Peyer's patch (tissue), 4 donors: ENCODE measurements around the gene BST2. TPM values are rescaled to one million over a fixed set of nuclear protein-coding genes. Genes with fewer than 3 reads are reported as not detected.

Experiments used
- DNase-seq, 3 donors: peaks; one replicate each; pipeline ENCODE4 v3.0.0-alpha.2; 2017 to 2019
- H3K27ac ChIP-seq, 4 donors: fragments of 200-600 bp; sonication (generic); one replicate each; pipeline ENCODE4 v1.5.1; 2016 to 2019
- H3K27me3 ChIP-seq, 2 donors: fragments of 200-600 bp; sonication (generic); one replicate each; pipeline ENCODE4 v1.5.1; 2019
- H3K36me3 ChIP-seq, 3 donors: fragments of 200-600 bp; sonication (generic); one replicate each; pipeline ENCODE4 v1.5.1; 2016 to 2019
- H3K4me1 ChIP-seq, 4 donors: fragments of 200-600 bp; sonication (generic); one replicate each; pipeline ENCODE4 v1.5.1; 2016 to 2019
- H3K4me3 ChIP-seq, 4 donors: fragments of 200-600 bp; sonication (generic); 1 replicate in 3 of 4; 2 replicates in 1 of 4; pipeline ENCODE4 v1.5.1; 2016 to 2019; ENCODE audit warnings: mild to moderate bottlenecking in 1 of 4
- H3K9me3 ChIP-seq, 4 donors: fragments of 200-600 bp; sonication (generic); one replicate each; pipeline ENCODE4 v1.5.1; 2016 to 2019; ENCODE audit warnings: mild to moderate bottlenecking in 1 of 4
- POLR2A ChIP-seq, 2 donors: fragments of 450-650 bp; IDR thresholded peaks; one replicate each; pipeline ENCODE4 v1.5.1; 2017; ENCODE audit warnings: antibody characterized with exemption in 2 of 2, mild to moderate bottlenecking in 2 of 2, moderate library complexity in 2 of 2
- total RNA-seq, 4 donors: library from RNA; depleted of rRNA; stranded (reverse); fragments of >200 nt; gene quantifications; one replicate each; pipeline ENCODE4 v1.1.0, GENCODE V29; 2016
- TF ChIP-seq, protein P1 (sequence below), 6 experiments: fragments of 450-650 bp in 4 of 6; fragments of 200-600 bp in 2 of 6; sonication (generic) in 1 of 6; IDR thresholded peaks; one replicate each; pipeline ENCODE4 v1.5.1; 2017 to 2019; ENCODE audit warnings: antibody characterized with exemption in 6 of 6, mild to moderate bottlenecking in 3 of 6, moderate library complexity in 1 of 6

Gene BST2
- total RNA-seq, 4 donors from 2014 or later: 9.6 to 101 (median 23.9) TPM

GRCh38 chr19:17406046-17406886 is 836 bp upstream of the BST2 start:
- H3K27ac ChIP-seq: peak overlapping the region; percentile 87 to 93 (median 91)
- H3K36me3 ChIP-seq: no peaks in the 10 kb centered on the region
- H3K27me3 ChIP-seq: no peaks in the 10 kb centered on the region
- TF ChIP-seq POLR2A (IDR thresholded peaks at IDR 0.05): no peak
- TF ChIP-seq, protein P1, sequence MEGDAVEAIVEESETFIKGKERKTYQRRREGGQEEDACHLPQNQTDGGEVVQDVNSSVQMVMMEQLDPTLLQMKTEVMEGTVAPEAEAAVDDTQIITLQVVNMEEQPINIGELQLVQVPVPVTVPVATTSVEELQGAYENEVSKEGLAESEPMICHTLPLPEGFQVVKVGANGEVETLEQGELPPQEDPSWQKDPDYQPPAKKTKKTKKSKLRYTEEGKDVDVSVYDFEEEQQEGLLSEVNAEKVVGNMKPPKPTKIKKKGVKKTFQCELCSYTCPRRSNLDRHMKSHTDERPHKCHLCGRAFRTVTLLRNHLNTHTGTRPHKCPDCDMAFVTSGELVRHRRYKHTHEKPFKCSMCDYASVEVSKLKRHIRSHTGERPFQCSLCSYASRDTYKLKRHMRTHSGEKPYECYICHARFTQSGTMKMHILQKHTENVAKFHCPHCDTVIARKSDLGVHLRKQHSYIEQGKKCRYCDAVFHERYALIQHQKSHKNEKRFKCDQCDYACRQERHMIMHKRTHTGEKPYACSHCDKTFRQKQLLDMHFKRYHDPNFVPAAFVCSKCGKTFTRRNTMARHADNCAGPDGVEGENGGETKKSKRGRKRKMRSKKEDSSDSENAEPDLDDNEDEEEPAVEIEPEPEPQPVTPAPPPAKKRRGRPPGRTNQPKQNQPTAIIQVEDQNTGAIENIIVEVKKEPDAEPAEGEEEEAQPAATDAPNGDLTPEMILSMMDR (IDR thresholded peaks at IDR 0.05): no peak
- H3K4me3 ChIP-seq: peak overlapping the region; percentile 49 to 56 (median 52)
- H3K9me3 ChIP-seq: no peaks in the 10 kb centered on the region
- H3K4me1 ChIP-seq: peaks cover 0 to 38% (median 21%) of the 10 kb centered on the region in 4 donors
- DNase-seq: peak in 2 of 3 donors; percentile 58 to 72

DNA sequence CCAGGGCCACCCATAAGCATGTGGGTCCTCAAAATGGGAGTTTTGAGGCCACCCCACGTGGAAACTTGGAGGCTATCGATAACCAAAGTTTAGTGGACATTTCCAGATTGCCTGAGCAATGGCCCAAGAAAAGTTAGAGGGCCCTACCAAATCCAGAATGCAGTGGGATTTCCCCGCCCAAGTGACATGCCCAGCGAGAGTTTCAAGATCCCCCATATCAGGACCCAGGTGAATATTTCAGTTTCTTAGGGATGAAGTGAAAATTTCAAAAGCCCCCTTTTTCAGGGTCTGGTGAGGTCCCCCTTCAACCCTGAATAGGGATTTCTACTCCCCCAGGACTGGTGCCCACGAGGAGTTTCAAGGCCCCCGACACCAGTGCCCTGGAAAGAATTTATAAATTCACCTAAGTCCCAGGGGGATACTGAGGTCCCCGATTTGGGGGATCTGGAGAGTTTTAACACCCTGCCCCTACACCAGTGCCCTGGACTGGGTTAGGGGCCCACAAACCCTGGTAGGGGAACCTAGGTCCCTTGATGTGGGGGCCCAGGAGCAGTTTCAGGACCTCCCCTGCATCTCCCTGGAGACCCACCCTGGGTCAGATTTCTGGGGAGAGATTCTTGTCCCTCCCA is 695 bp downstream of the BST2 start:
- no peak for DNase-seq
- peak overlapping the region; percentile 49 to 56 (median 52) for H3K4me3 ChIP-seq
- no peaks in the 10 kb centered on the region for H3K36me3 ChIP-seq
- no peaks in the 10 kb centered on the region for H3K27me3 ChIP-seq
- H3K27ac ChIP-seq: peak overlapping the region; percentile 87 to 93 (median 91)
- H3K9me3 ChIP-seq: no peaks in the 10 kb centered on the region
- peaks cover 0 to 38% (median 21%) of the 10 kb centered on the region in 4 donors for H3K4me1 ChIP-seq
- TF ChIP-seq POLR2A (IDR thresholded peaks at IDR 0.05): no peak
- TF ChIP-seq, protein P1 (IDR thresholded peaks at IDR 0.05): no peak

DNA sequence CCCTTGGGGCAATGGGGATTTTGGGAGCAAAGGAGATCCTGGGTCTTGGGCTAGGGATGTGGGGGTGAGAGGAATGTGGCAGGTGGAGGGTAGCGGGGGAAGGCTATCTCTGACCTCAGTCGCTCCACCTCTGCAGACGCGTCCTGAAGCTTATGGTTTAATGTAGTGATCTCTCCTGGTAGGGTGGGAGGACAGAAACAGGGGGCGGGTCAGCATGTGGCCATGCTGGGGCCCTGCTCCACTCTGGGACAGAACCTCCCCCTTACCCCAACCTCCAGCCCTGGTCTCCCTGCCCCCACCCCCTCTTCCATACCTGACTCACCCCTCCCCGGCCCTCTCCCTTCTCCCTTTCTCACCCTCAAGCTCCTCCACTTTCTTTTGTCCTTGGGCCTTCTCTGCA is 1.4 kb downstream of the BST2 start:
- no peaks in the 10 kb centered on the region for H3K27me3 ChIP-seq
- DNase-seq: no peak
- no peaks in the 10 kb centered on the region for H3K36me3 ChIP-seq
- no peaks in the 10 kb centered on the region for H3K9me3 ChIP-seq
- TF ChIP-seq, protein P1 (IDR thresholded peaks at IDR 0.05): no peak
- peak overlapping the region; percentile 49 to 56 (median 52) for H3K4me3 ChIP-seq
- peaks cover 0 to 38% (median 21%) of the 10 kb centered on the region in 4 donors for H3K4me1 ChIP-seq
- H3K27ac ChIP-seq: peak overlapping the region in 3 of 4 donors; percentile 26 to 91 (median 39)

DNA sequence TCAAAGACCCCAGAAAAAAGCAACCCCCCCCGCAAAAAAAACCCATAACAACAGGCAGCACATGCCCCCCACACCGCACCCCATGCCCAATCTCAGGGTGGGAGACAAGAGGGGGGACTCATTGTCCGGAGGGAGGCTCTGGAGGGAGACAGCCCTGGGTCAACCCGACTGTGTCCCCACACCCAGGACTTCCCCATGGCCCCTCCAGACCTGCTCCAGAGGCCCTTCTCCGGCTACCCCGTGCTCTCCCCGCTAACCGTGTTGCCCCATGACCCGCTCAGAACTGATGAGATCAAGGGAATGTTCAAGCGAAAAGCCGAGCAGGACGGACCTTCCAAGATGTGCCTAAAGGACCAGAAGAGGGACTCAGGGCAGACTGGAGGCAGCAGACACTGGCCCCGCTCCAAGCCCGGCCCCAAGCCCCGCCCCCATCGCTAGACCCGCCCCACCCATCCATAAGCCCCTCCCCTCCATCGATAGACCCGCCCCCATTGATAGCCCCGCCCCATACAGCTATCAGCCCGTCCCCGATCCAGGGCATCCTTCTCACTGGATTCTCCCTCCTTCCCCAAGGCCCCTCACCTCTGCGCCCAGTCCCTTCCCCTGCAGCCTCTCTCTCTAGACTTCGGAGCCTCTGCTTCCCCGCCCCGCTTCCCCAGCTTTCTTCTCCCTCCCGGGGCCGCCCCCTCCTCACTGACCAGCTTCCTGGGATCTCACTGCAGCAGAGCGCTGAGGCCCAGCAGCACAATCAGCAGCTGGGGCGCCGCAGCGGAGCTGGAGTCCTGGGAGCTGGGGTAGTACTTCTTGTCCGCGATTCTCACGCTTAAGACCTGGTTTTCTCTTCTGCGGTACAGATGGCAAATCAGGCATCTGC is 2.2 kb downstream of the BST2 start:
- peaks cover 0 to 38% (median 21%) of the 10 kb centered on the region in 4 donors for H3K4me1 ChIP-seq
- TF ChIP-seq, protein P1 (IDR thresholded peaks at IDR 0.05): no peak
- no peak for TF ChIP-seq POLR2A (IDR thresholded peaks at IDR 0.05)
- no peaks in the 10 kb centered on the region for H3K27me3 ChIP-seq
- no peaks in the 10 kb centered on the region for H3K9me3 ChIP-seq
- DNase-seq: peak in 1 of 3 donors; percentile 21
- peak overlapping the region in 3 of 4 donors; percentile 26 to 91 (median 39) for H3K27ac ChIP-seq
- no peaks in the 10 kb centered on the region for H3K36me3 ChIP-seq
- H3K4me3 ChIP-seq: peak overlapping the region; percentile 49 to 56 (median 52)

- H3K36me3 ChIP-seq: no peaks in the 10 kb centered on the region
- peaks cover 0 to 26% (median 19%) of the 10 kb centered on the region in 4 donors for H3K4me1 ChIP-seq
- no peak for DNase-seq
These were observed 3.8 kb downstream of the BST2 start for GRCh38 chr19:17401628-17402027.

More at GRCh38 chr19:17401628-17402027, 3.8 kb downstream of the BST2 start:
- Histone ChIP-seq H3K27ac (no peak overlapping the region), H3K27me3 (no peaks in the 10 kb centered on the region), H3K4me3 (no peak overlapping the region), H3K9me3 (no peaks in the 10 kb centered on the region)
- no peak for TF ChIP-seq POLR2A (IDR thresholded peaks at IDR 0.05)
- TF ChIP-seq, protein P1 (IDR thresholded peaks at IDR 0.05): no peak
